Measurements from ENCODE around the gene EAF2.

EAF2 gene

GRCh38 chr3:121894301-121894990 lies 59.4 kb downstream of the EAF2 start, which contains the start of gene SLC15A2:
TSS of gene SLC15A2 (plus strand) at chr3:121894401. CDS start at chr3:121894477, 76 bp downstream.
- Histone ChIP-seq H3K27me3 (ENCODE audit: insufficient read depth, low read depth, severe bottlenecking) (no peaks in the 10 kb centered on the region), H3K27ac (no peak within 1 kb of the TSS), H3K9me3 (ENCODE audit: severe bottlenecking) (no peaks in the 10 kb centered on the region), H3K36me3 (no peaks in the 10 kb centered on the region), H3K4me3 (ENCODE audit: low read depth, low read length) (no peak within 1 kb of the TSS)
- peak; percentile 11 for DNase-seq
- TF ChIP-seq CTCF (IDR thresholded peaks at IDR 0.05; ENCODE audit: low read depth, low read length) = no peak

GRCh38 chr3:121895121-121895520 lies 60.1 kb downstream of the EAF2 start:
- H3K27ac ChIP-seq = no peak overlapping the region
- H3K4me3 ChIP-seq (ENCODE audit: low read depth, low read length) = no peak overlapping the region

GRCh38 chr3:121895736-121896135 lies 60.7 kb downstream of the EAF2 start:
- TF ChIP-seq CTCF (IDR thresholded peaks at IDR 0.05; ENCODE audit: low read depth, low read length) = no peak
- no peak overlapping the region for H3K27ac ChIP-seq

More at GRCh38 chr3:121895121-121895520, 60.1 kb downstream of the EAF2 start:
- DNase-seq = no peak
- Histone ChIP-seq H3K36me3 (no peaks in the 10 kb centered on the region), H3K27me3 (ENCODE audit: insufficient read depth, low read depth, severe bottlenecking) (no peaks in the 10 kb centered on the region), H3K9me3 (ENCODE audit: severe bottlenecking) (no peaks in the 10 kb centered on the region)
- TF ChIP-seq CTCF (IDR thresholded peaks at IDR 0.05; ENCODE audit: low read depth, low read length) = no peak

GRCh38 chr3:121896823-121897222 lies 61.8 kb downstream of the EAF2 start:
- no peaks in the 10 kb centered on the region for H3K27me3 ChIP-seq (ENCODE audit: insufficient read depth, low read depth, severe bottlenecking)
- H3K9me3 ChIP-seq (ENCODE audit: severe bottlenecking) = no peaks in the 10 kb centered on the region
- DNase-seq = no peak
- H3K27ac ChIP-seq = no peak overlapping the region
- no peak for TF ChIP-seq CTCF (IDR thresholded peaks at IDR 0.05; ENCODE audit: low read depth, low read length)
- no peaks in the 10 kb centered on the region for H3K36me3 ChIP-seq
- H3K4me3 ChIP-seq (ENCODE audit: low read depth, low read length) = no peak overlapping the region

More at GRCh38 chr3:121895736-121896135, 60.7 kb downstream of the EAF2 start:
- DNase-seq = no peak
- Histone ChIP-seq H3K27me3 (ENCODE audit: insufficient read depth, low read depth, severe bottlenecking) (no peaks in the 10 kb centered on the region), H3K4me3 (ENCODE audit: low read depth, low read length) (no peak overlapping the region), H3K9me3 (ENCODE audit: severe bottlenecking) (no peaks in the 10 kb centered on the region), H3K36me3 (no peaks in the 10 kb centered on the region)

GRCh38 chr3:121897296-121897695 lies 62.3 kb downstream of the EAF2 start:
- Histone ChIP-seq H3K9me3 (ENCODE audit: severe bottlenecking) (no peaks in the 10 kb centered on the region), H3K27me3 (ENCODE audit: insufficient read depth, low read depth, severe bottlenecking) (no peaks in the 10 kb centered on the region), H3K36me3 (no peaks in the 10 kb centered on the region), H3K4me3 (ENCODE audit: low read depth, low read length) (no peak overlapping the region), H3K27ac (no peak overlapping the region)
- TF ChIP-seq CTCF (IDR thresholded peaks at IDR 0.05; ENCODE audit: low read depth, low read length) = no peak
- no peak for DNase-seq

Data from WERI-Rb-1 (cell line).